Stimulated activated CD8-positive, alpha-beta memory T cell treated with anti-CD3 and anti-CD28 coated beads, Interleukin-15, amount 100 ng/mL, for 4 hours (primary cell): Measurements from ENCODE around the gene TSPEAR.
"Not testable (repeated sequence)": the region's sequence is repeated elsewhere in the genome, so short reads cannot be mapped to it uniquely, and the experiment has no call there.

Source experiments
- DNase-seq, 2 donors: peaks; one replicate each; pipeline ENCODE4 v3.0.0-alpha.2; 2020; ENCODE audit warnings: low read depth in 2 of 2

Gene TSPEAR

GRCh38 chr21:44568667-44569556 is 142.5 kb downstream of the TSPEAR start:
- DNase-seq: no peak

GRCh38 chr21:44568261-44568660 is 143.1 kb downstream of the TSPEAR start:
- DNase-seq: no peak

- no peak for DNase-seq
These were observed 143.7 kb downstream of the TSPEAR start for GRCh38 chr21:44567481-44568171.

GRCh38 chr21:44566403-44566802 is 145.0 kb downstream of the TSPEAR start:
- DNase-seq: no peak

GRCh38 chr21:44564886-44565598 is 146.3 kb downstream of the TSPEAR start:
- DNase-seq: no peak

GRCh38 chr21:44564099-44564498 is 147.3 kb downstream of the TSPEAR start:
- DNase-seq: no peak

GRCh38 chr21:44558695-44559094 is 152.7 kb downstream of the TSPEAR start, which contains the start of gene KRTAP10-3:
Gene KRTAP10-3 (minus strand): TSS chr21:44558795. CDS start chr21:44558715, 80 bp downstream.
- DNase-seq: no peak

GRCh38 chr21:44558329-44558675 is 153.1 kb downstream of the TSPEAR start:
- DNase-seq: not testable (repeated sequence)

- DNase-seq: no peak
These were observed 153.7 kb downstream of the TSPEAR start for GRCh38 chr21:44557491-44558328.

- DNase-seq: no peak
These were observed 154.5 kb downstream of the TSPEAR start for GRCh38 chr21:44556879-44557278.

GRCh38 chr21:44555200-44555875 is 156.0 kb downstream of the TSPEAR start:
- DNase-seq: no peak

GRCh38 chr21:44552681-44553080 is 158.7 kb downstream of the TSPEAR start:
- no peak for DNase-seq

GRCh38 chr21:44552136-44552535 is 159.2 kb downstream of the TSPEAR start:
- DNase-seq: no peak

- no peak for DNase-seq
These were observed 159.9 kb downstream of the TSPEAR start, which contains the start of gene KRTAP10-2 for GRCh38 chr21:44551340-44551961. Gene KRTAP10-2 (minus strand): TSS chr21:44551505. CDS start chr21:44551458, 47 bp downstream.

- DNase-seq: no peak
These were observed 160.6 kb downstream of the TSPEAR start for GRCh38 chr21:44550807-44551206.

- not testable (repeated sequence) for DNase-seq
These were observed 161.1 kb downstream of the TSPEAR start for GRCh38 chr21:44550285-44550684.

- DNase-seq: no peak
These were observed 161.7 kb downstream of the TSPEAR start for GRCh38 chr21:44549525-44550211.

- DNase-seq: no peak
These were observed 162.4 kb downstream of the TSPEAR start for GRCh38 chr21:44548922-44549321.

- DNase-seq: no peak
These were observed 163.0 kb downstream of the TSPEAR start for GRCh38 chr21:44548381-44548780.
